ENCODE results near the gene TP53I11. TPM values are rescaled to one million over a fixed set of nuclear protein-coding genes. Genes with fewer than 3 reads are reported as not detected.

TP53I11 gene
- polyA plus RNA-seq, 3 donors = 11.0 to 13.2 (median 11.3) TPM

DNA sequence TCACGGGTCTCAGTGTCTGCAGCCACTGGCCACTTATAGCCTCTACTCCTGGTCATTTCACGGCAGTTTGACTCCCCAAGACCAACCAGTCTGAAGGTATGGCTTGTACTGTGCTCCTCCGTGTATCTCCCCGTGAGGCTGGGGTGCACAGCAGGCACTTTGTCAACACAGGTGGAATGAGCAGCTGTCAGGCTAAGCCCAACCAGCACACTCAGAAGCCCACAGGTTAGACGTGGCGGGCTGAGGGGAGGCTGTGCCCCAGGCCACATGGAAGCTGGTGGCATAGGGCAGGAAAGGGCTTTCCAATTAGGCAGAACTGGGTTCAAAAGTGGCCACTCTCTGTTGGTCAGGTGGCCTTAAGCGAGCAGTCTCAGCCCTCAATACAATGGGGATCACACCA, 7.0 kb downstream of the TP53I11 start:
- intact Hi-C loops (cut with micrococcal nuclease) = loop anchor here in 1 of 2 donors (10.0 kb wide), 1 partner anchor 391 kb away; no protein-coding TSS in a partner anchor
- Histone ChIP-seq H3K9me3 (replicated peaks in 1 of 2; ENCODE audit: control insufficient read depth in 1 of 2, insufficient read depth in 1 of 2, low read length in 2 of 2) (no peaks in the 10 kb centered on the region), H3K4me3 (replicated peaks in 1 of 3; ENCODE audit: low read depth in 2 of 3, low read length in 3 of 3) (peak overlapping the region in 1 of 3 experiments; percentile 32), H3K79me2 (ENCODE audit: insufficient read depth, low read length) (peaks cover 6% of the 10 kb centered on the region), H4K20me1 (ENCODE audit: insufficient read depth, low read length) (peaks cover 70% of the 10 kb centered on the region), H3K27ac (ENCODE audit: low read depth in 1 of 2, low read length in 2 of 2) (peak overlapping the region in 1 of 2 donors; percentile 1), H3K4me2 (replicated peaks; ENCODE audit: extremely low read depth, low read length, poor library complexity, severe bottlenecking) (peak overlapping the region; percentile 45), H3K36me3 (replicated peaks in 1 of 2; ENCODE audit: control insufficient read depth in 1 of 2, insufficient read depth in 2 of 2, low read length in 2 of 2) (peaks cover 0 to 7% of the 10 kb centered on the region in 2 donors), H2AFZ (ENCODE audit: insufficient read depth, low read depth, low read length, poor library complexity, severe bottlenecking) (no peak overlapping the region), H3K27me3 (ENCODE audit: control insufficient read depth in 2 of 2, insufficient read depth in 2 of 2, low read length in 2 of 2) (no peaks in the 10 kb centered on the region), H3K4me1 (ENCODE audit: control insufficient read depth in 1 of 2, insufficient read depth in 2 of 2, low read length in 2 of 2) (peaks cover 33 to 49% of the 10 kb centered on the region in 2 donors), H3K9ac (ENCODE audit: insufficient read depth, low read length, poor library complexity, severe bottlenecking) (no peak overlapping the region)
- H3K27me3 Mint-ChIP-seq (ENCODE audit: low read depth in 3 of 3) = peaks cover 2 to 5% (median 5%) of the 10 kb centered on the region in 3 donors
- WGBS (ENCODE audit: insufficient coverage) = 82% methylated on average over 5 of the region's 7 CpGs
- no peak overlapping the region for H3K4me3 Mint-ChIP-seq
- TF ChIP-seq, protein P1, sequence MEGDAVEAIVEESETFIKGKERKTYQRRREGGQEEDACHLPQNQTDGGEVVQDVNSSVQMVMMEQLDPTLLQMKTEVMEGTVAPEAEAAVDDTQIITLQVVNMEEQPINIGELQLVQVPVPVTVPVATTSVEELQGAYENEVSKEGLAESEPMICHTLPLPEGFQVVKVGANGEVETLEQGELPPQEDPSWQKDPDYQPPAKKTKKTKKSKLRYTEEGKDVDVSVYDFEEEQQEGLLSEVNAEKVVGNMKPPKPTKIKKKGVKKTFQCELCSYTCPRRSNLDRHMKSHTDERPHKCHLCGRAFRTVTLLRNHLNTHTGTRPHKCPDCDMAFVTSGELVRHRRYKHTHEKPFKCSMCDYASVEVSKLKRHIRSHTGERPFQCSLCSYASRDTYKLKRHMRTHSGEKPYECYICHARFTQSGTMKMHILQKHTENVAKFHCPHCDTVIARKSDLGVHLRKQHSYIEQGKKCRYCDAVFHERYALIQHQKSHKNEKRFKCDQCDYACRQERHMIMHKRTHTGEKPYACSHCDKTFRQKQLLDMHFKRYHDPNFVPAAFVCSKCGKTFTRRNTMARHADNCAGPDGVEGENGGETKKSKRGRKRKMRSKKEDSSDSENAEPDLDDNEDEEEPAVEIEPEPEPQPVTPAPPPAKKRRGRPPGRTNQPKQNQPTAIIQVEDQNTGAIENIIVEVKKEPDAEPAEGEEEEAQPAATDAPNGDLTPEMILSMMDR (IDR thresholded peaks at IDR 0.05) = no peak
- peaks cover 69% of the 10 kb centered on the region for H3K4me1 Mint-ChIP-seq
- DNase-seq = no peak
- peaks cover 0 to 3% (median 0%) of the 10 kb centered on the region in 7 donors for H3K9me3 Mint-ChIP-seq
- H3K36me3 Mint-ChIP-seq = peaks cover 26 to 30% of the 10 kb centered on the region in 2 donors
- H3K27ac Mint-ChIP-seq = peak overlapping the region in 4 of 7 donors; percentile 21 to 78 (median 66)

- WGBS (ENCODE audit: insufficient coverage) = 25% methylated on average over 2 of the region's 7 CpGs
- no peaks in the 10 kb centered on the region for H3K9me3 ChIP-seq (replicated peaks in 1 of 2; ENCODE audit: control insufficient read depth in 1 of 2, insufficient read depth in 1 of 2, low read length in 2 of 2)
- peaks cover 26 to 30% of the 10 kb centered on the region in 2 donors for H3K36me3 Mint-ChIP-seq
- H3K9me3 Mint-ChIP-seq = peaks cover 0 to 3% (median 0%) of the 10 kb centered on the region in 7 donors
- intact Hi-C loops (cut with micrococcal nuclease) = loop anchor here in 1 of 2 donors (10.0 kb wide), 1 partner anchor 392 kb away; no protein-coding TSS in a partner anchor
- H3K4me1 Mint-ChIP-seq = peaks cover 64% of the 10 kb centered on the region
- H3K27me3 Mint-ChIP-seq (ENCODE audit: low read depth in 3 of 3) = peaks cover 2 to 5% (median 5%) of the 10 kb centered on the region in 3 donors
- peak overlapping the region; percentile 50 to 82 (median 75) for H3K27ac Mint-ChIP-seq
- no peaks in the 10 kb centered on the region for H3K27me3 ChIP-seq (ENCODE audit: control insufficient read depth in 2 of 2, insufficient read depth in 2 of 2, low read length in 2 of 2)
- H3K4me1 ChIP-seq (ENCODE audit: control insufficient read depth in 1 of 2, insufficient read depth in 2 of 2, low read length in 2 of 2) = peaks cover 33 to 49% of the 10 kb centered on the region in 2 donors
- no peak overlapping the region for H3K27ac ChIP-seq (ENCODE audit: low read depth in 1 of 2, low read length in 2 of 2)
- peaks cover 0 to 7% of the 10 kb centered on the region in 2 donors for H3K36me3 ChIP-seq (replicated peaks in 1 of 2; ENCODE audit: control insufficient read depth in 1 of 2, insufficient read depth in 2 of 2, low read length in 2 of 2)
- no peak overlapping the region for H3K9ac ChIP-seq (ENCODE audit: insufficient read depth, low read length, poor library complexity, severe bottlenecking)
- peak overlapping the region; percentile 37 to 76 for H3K4me3 Mint-ChIP-seq
- H4K20me1 ChIP-seq (ENCODE audit: insufficient read depth, low read length) = peaks cover 70% of the 10 kb centered on the region
- H3K4me3 ChIP-seq (replicated peaks in 1 of 3; ENCODE audit: low read depth in 2 of 3, low read length in 3 of 3) = peak overlapping the region in 1 of 3 experiments; percentile 32
- no peak overlapping the region for H2AFZ ChIP-seq (ENCODE audit: insufficient read depth, low read depth, low read length, poor library complexity, severe bottlenecking)
- TF ChIP-seq, protein P1 (IDR thresholded peaks at IDR 0.05) = no peak
- peak overlapping the region; percentile 45 for H3K4me2 ChIP-seq (replicated peaks; ENCODE audit: extremely low read depth, low read length, poor library complexity, severe bottlenecking)
- DNase-seq = peak; percentile 53 to 68 (median 62)
- H3K79me2 ChIP-seq (ENCODE audit: insufficient read depth, low read length) = peaks cover under 1% of the 10 kb centered on the region
These were observed 7.6 kb downstream of the TP53I11 start for GRCh38 chr11:44943118-44943517.
